ENCODE results near the gene CTNNBL1. TPM values are rescaled to one million over a fixed set of nuclear protein-coding genes. Genes with fewer than 3 reads are reported as not detected.
"Not testable (repeated sequence)": the region's sequence is repeated elsewhere in the genome, so short reads cannot be mapped to it uniquely, and the experiment has no call there.

The CTNNBL1 gene
- total RNA-seq, 1 experiment from 2014 or later = 49.1 TPM

- no peak overlapping the region for H3K27ac ChIP-seq
Observed at GRCh38 chr20:37687478-37687805, 6.4 kb upstream of the CTNNBL1 start.

GRCh38 chr20:37688093-37688492 lies 5.7 kb upstream of the CTNNBL1 start:
- DNase-seq (ENCODE audit: low read depth in 1 of 2, low spot score in 2 of 2) = no peak
- no peaks in the 10 kb centered on the region for H3K36me3 ChIP-seq
- no peak overlapping the region for H3K4me3 ChIP-seq
- H3K9me3 ChIP-seq (replicated peaks) = no peaks in the 10 kb centered on the region
- H3K4me1 ChIP-seq (replicated peaks) = no peaks in the 10 kb centered on the region
- no peak overlapping the region for H3K27ac ChIP-seq
- peaks cover 49% of the 10 kb centered on the region for H3K27me3 ChIP-seq (replicated peaks)

More at GRCh38 chr20:37687478-37687805, 6.4 kb upstream of the CTNNBL1 start:
- Histone ChIP-seq H3K9me3 (replicated peaks) (no peaks in the 10 kb centered on the region), H3K27me3 (replicated peaks) (peaks cover 49% of the 10 kb centered on the region), H3K36me3 (no peaks in the 10 kb centered on the region), H3K4me3 (no peak overlapping the region), H3K4me1 (replicated peaks) (no peaks in the 10 kb centered on the region)
- no peak for DNase-seq (ENCODE audit: low read depth in 1 of 2, low spot score in 2 of 2)

GRCh38 chr20:37690626-37691369 lies 3.0 kb upstream of the CTNNBL1 start:
- Histone ChIP-seq H3K9me3 (replicated peaks) (no peaks in the 10 kb centered on the region), H3K4me3 (no peak overlapping the region), H3K27ac (no peak overlapping the region), H3K4me1 (replicated peaks) (no peaks in the 10 kb centered on the region; the same call in 1 of the 2 replicates), H3K27me3 (replicated peaks) (peaks cover 41% of the 10 kb centered on the region), H3K36me3 (peaks cover 3% of the 10 kb centered on the region; the same call in 1 of the 2 replicates)
- DNase-seq (ENCODE audit: low read depth in 1 of 2, low spot score in 2 of 2) = no peak

- no peak overlapping the region for H3K4me3 ChIP-seq
- H3K4me1 ChIP-seq (replicated peaks) = no peaks in the 10 kb centered on the region; the same call in 1 of the 2 replicates
- H3K36me3 ChIP-seq = peaks cover 3% of the 10 kb centered on the region; the same call in 1 of the 2 replicates
- H3K9me3 ChIP-seq (replicated peaks) = no peaks in the 10 kb centered on the region
- H3K27ac ChIP-seq = no peak overlapping the region
- DNase-seq (ENCODE audit: low read depth in 1 of 2, low spot score in 2 of 2) = no peak
- peaks cover 26% of the 10 kb centered on the region for H3K27me3 ChIP-seq (replicated peaks)
Observed at GRCh38 chr20:37692459-37693166, 1.2 kb upstream of the CTNNBL1 start.

GRCh38 chr20:37693242-37693634 lies 592 bp upstream of the CTNNBL1 start:
- Histone ChIP-seq H3K9me3 (replicated peaks) (no peaks in the 10 kb centered on the region), H3K4me3 (peak overlapping the region; percentile 69), H3K27ac (no peak overlapping the region), H3K4me1 (replicated peaks) (no peaks in the 10 kb centered on the region; the same call in 1 of the 2 replicates), H3K36me3 (peaks cover 3% of the 10 kb centered on the region; the same call in 1 of the 2 replicates), H3K27me3 (replicated peaks) (peaks cover 23% of the 10 kb centered on the region)
- no peak for DNase-seq (ENCODE audit: low read depth in 1 of 2, low spot score in 2 of 2)

- H3K36me3 ChIP-seq = peaks cover 3% of the 10 kb centered on the region; the same call in 1 of the 2 replicates
- H3K27ac ChIP-seq = no peak overlapping the region
- no peaks in the 10 kb centered on the region; the same call in 1 of the 2 replicates for H3K4me1 ChIP-seq (replicated peaks)
- no peak overlapping the region for H3K4me3 ChIP-seq
- no peak for DNase-seq (ENCODE audit: low read depth in 1 of 2, low spot score in 2 of 2)
- H3K27me3 ChIP-seq (replicated peaks) = peaks cover 7% of the 10 kb centered on the region; the same call in 1 of the 2 replicates
- H3K9me3 ChIP-seq (replicated peaks) = no peaks in the 10 kb centered on the region
Observed at GRCh38 chr20:37695684-37696342, 2.0 kb downstream of the CTNNBL1 start.

- H3K9me3 ChIP-seq (replicated peaks) = no peaks in the 10 kb centered on the region
- H3K27ac ChIP-seq = no peak overlapping the region
- no peaks in the 10 kb centered on the region; the same call in 1 of the 2 replicates for H3K4me1 ChIP-seq (replicated peaks)
- no peak overlapping the region for H3K4me3 ChIP-seq
- no peaks in the 10 kb centered on the region for H3K27me3 ChIP-seq (replicated peaks)
- no peak for DNase-seq (ENCODE audit: low read depth in 1 of 2, low spot score in 2 of 2)
- H3K36me3 ChIP-seq = peaks cover 3% of the 10 kb centered on the region; the same call in 1 of the 2 replicates
Observed at GRCh38 chr20:37697314-37697713, 3.5 kb downstream of the CTNNBL1 start.

GRCh38 chr20:37699202-37699601 lies 5.4 kb downstream of the CTNNBL1 start:
- no peaks in the 10 kb centered on the region for H3K36me3 ChIP-seq
- no peak for DNase-seq (ENCODE audit: low read depth in 1 of 2, low spot score in 2 of 2)

GRCh38 chr20:37700301-37700700 lies 6.5 kb downstream of the CTNNBL1 start:
- Histone ChIP-seq H3K36me3 (no peaks in the 10 kb centered on the region), H3K9me3 (replicated peaks) (no peaks in the 10 kb centered on the region), H3K27me3 (replicated peaks) (no peaks in the 10 kb centered on the region), H3K27ac (no peak overlapping the region), H3K4me3 (no peak overlapping the region), H3K4me1 (replicated peaks) (no peaks in the 10 kb centered on the region)
- DNase-seq (ENCODE audit: low read depth in 1 of 2, low spot score in 2 of 2) = no peak

More at GRCh38 chr20:37699202-37699601, 5.4 kb downstream of the CTNNBL1 start:
- Histone ChIP-seq H3K27ac (no peak overlapping the region), H3K9me3 (replicated peaks) (no peaks in the 10 kb centered on the region), H3K4me3 (no peak overlapping the region), H3K4me1 (replicated peaks) (no peaks in the 10 kb centered on the region; the same call in 1 of the 2 replicates), H3K27me3 (replicated peaks) (no peaks in the 10 kb centered on the region)

GRCh38 chr20:37701676-37702075 lies 7.8 kb downstream of the CTNNBL1 start:
- not testable (repeated sequence) for H3K9me3 ChIP-seq (replicated peaks); H3K4me1 ChIP-seq (replicated peaks); H3K27me3 ChIP-seq (replicated peaks); H3K27ac ChIP-seq; DNase-seq (ENCODE audit: low read depth in 1 of 2, low spot score in 2 of 2); H3K36me3 ChIP-seq; H3K4me3 ChIP-seq

GRCh38 chr20:37702403-37703034 lies 8.7 kb downstream of the CTNNBL1 start:
- DNase-seq (ENCODE audit: low read depth in 1 of 2, low spot score in 2 of 2) = no peak
- Histone ChIP-seq H3K36me3 (no peaks in the 10 kb centered on the region), H3K4me3 (no peak overlapping the region), H3K27ac (no peak overlapping the region), H3K4me1 (replicated peaks) (no peaks in the 10 kb centered on the region), H3K27me3 (replicated peaks) (no peaks in the 10 kb centered on the region), H3K9me3 (replicated peaks) (no peaks in the 10 kb centered on the region)

GRCh38 chr20:37703035-37703845 lies 9.4 kb downstream of the CTNNBL1 start:
- no peak overlapping the region for H3K4me3 ChIP-seq

GRCh38 chr20:37704955-37705354 lies 11.1 kb downstream of the CTNNBL1 start:
- no peaks in the 10 kb centered on the region for H3K27me3 ChIP-seq (replicated peaks)
- no peak overlapping the region for H3K4me3 ChIP-seq
- H3K4me1 ChIP-seq (replicated peaks) = no peaks in the 10 kb centered on the region; the same call in 1 of the 2 replicates
- no peak for DNase-seq (ENCODE audit: low read depth in 1 of 2, low spot score in 2 of 2)
- no peak overlapping the region for H3K27ac ChIP-seq
- no peaks in the 10 kb centered on the region for H3K9me3 ChIP-seq (replicated peaks)
- no peaks in the 10 kb centered on the region for H3K36me3 ChIP-seq

More at GRCh38 chr20:37703035-37703845, 9.4 kb downstream of the CTNNBL1 start:
- Histone ChIP-seq H3K9me3 (replicated peaks) (no peaks in the 10 kb centered on the region), H3K36me3 (no peaks in the 10 kb centered on the region), H3K27me3 (replicated peaks) (no peaks in the 10 kb centered on the region), H3K4me1 (replicated peaks) (no peaks in the 10 kb centered on the region), H3K27ac (no peak overlapping the region)
- no peak for DNase-seq (ENCODE audit: low read depth in 1 of 2, low spot score in 2 of 2)

All from SJSA1 (cell line).